Esophagus squamous epithelium (tissue), 5 donors: ENCODE results near the gene CLASRP. TPM values are rescaled to one million over a fixed set of nuclear protein-coding genes. Genes with fewer than 3 reads are reported as not detected.

Experiments used
- DNase-seq: peaks from one replicate; lab custom pipeline; 2025; lab: John Stamatoyannopoulos, UW
- H3K27ac ChIP-seq, 4 donors: fragments of 200-600 bp; sonication (generic); one replicate each; pipeline ENCODE4 v1.5.1; 2016 to 2019; ENCODE audit warnings: mild to moderate bottlenecking in 1 of 4
- H3K27me3 ChIP-seq, 4 donors: fragments of 200-600 bp; sonication (generic); 1 replicate in 3 of 4; 2 replicates in 1 of 4; pipeline versions ENCODE4 v1.5.1 to v1.6.0; 2017 to 2021; ENCODE audit warnings: antibody characterized with exemption in 1 of 4
- H3K36me3 ChIP-seq, 3 donors: fragments of 200-600 bp; sonication (generic); one replicate each; pipeline ENCODE4 v1.5.1; 2016 to 2019
- H3K4me1 ChIP-seq, 3 donors: fragments of 200-600 bp; sonication (generic); one replicate each; pipeline ENCODE4 v1.5.1; 2017 to 2019
- H3K4me3 ChIP-seq, 4 donors: fragments of 200-600 bp; sonication (generic); 1 replicate in 3 of 4; 2 replicates in 1 of 4; pipeline ENCODE4 v1.5.1; 2016 to 2019; ENCODE audit warnings: mild to moderate bottlenecking in 2 of 4, moderate library complexity in 1 of 4
- H3K9me3 ChIP-seq, 3 donors: fragments of 200-600 bp; sonication (generic); one replicate each; pipeline ENCODE4 v1.5.1; 2016 to 2019
- POLR2A ChIP-seq, 4 donors: fragments of 450-650 bp; IDR thresholded peaks; one replicate each; pipeline ENCODE4 v1.6.1; 2017; ENCODE audit warnings: antibody characterized with exemption in 4 of 4, mild to moderate bottlenecking in 4 of 4, moderate library complexity in 3 of 4
- WGBS, 2 donors: methylation state at CpG; one replicate each; pipeline ENCODE4 v1.1.5; 2018; 5-methylcytosine and 5-hydroxymethylcytosine counted together
- intact Hi-C: fragments of 100-400 bp; cut with DNase I; formaldehyde crosslinking; loops from one replicate; pipeline ENCODE4 v1.15.0; 2022
- total RNA-seq, 4 donors: library from RNA; depleted of rRNA; stranded (reverse); fragments of >200 nt; gene quantifications; one replicate each; pipeline ENCODE4 v1.1.0, GENCODE V29; 2016
- TF ChIP-seq, protein P1 (sequence below), 6 experiments: fragments of 450-650 bp in 4 of 6; fragments of 200-600 bp in 2 of 6; sonication (generic) in 2 of 6; IDR thresholded peaks; one replicate each; pipeline ENCODE4 v1.5.1; 2016 to 2019; ENCODE audit warnings: antibody characterized with exemption in 6 of 6, mild to moderate bottlenecking in 4 of 6, moderate library complexity in 4 of 6
- donor health status: DM: yes; HTN: yes; CAD: no.

The CLASRP gene
- total RNA-seq, 4 donors from 2014 or later: 46.4 to 122 (median 64.0) TPM

DNA sequence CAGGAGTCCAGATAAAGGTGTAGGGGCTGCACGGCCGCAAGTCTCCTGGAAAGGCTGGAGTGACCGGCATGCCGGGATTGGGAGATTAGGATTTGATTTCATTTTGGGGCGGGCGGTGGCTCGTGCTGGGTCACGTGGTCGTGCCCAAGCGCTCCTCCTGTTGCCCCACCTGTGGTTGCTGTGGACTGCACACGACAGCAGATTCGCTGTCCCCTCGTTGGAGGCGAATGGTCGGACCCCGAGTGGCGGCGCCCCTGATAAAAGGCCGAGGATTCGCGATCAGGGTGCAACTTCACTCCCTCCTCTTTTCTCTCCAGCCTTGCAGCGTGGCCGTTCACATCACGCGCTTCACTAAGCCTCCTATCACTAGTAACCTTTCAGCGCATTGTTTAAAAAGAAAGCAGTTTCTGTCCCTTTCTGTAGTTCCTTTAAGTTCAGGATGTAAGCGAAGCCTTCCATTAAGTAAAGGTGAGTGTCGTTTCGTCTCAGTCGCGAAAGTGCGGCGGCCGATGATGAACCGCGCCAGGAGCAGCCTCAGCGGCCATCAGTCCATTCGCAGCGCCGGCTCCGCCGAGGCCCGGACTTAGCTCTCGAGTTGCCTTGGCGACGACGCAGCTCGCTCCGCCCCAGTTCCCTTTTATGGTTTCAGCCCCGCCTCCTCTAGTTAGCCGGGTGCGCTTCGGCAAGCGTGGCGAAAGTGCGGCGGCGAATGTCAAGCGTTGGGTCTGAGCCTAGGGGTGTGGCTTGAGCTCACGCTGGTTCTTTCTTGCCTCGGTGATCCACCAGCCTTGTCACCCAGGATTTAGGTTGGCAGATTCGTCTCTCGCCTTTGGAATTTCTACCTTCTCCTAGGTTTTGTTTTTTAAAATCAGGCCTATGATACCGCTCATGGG lies 52.4 kb downstream of the CLASRP start:
- no peaks in the 10 kb centered on the region for H3K27me3 ChIP-seq
- WGBS, 2 donors: 27 to 28% methylated on average over 33 of the region's 64 CpGs
- intact Hi-C loops: no loop called here
- H3K36me3 ChIP-seq: peaks cover 0 to 44% (median 9%) of the 10 kb centered on the region in 3 donors
- peak in 1 of 4 donors; percentile 33 for TF ChIP-seq POLR2A (IDR thresholded peaks at IDR 0.05)
- TF ChIP-seq, protein P1, sequence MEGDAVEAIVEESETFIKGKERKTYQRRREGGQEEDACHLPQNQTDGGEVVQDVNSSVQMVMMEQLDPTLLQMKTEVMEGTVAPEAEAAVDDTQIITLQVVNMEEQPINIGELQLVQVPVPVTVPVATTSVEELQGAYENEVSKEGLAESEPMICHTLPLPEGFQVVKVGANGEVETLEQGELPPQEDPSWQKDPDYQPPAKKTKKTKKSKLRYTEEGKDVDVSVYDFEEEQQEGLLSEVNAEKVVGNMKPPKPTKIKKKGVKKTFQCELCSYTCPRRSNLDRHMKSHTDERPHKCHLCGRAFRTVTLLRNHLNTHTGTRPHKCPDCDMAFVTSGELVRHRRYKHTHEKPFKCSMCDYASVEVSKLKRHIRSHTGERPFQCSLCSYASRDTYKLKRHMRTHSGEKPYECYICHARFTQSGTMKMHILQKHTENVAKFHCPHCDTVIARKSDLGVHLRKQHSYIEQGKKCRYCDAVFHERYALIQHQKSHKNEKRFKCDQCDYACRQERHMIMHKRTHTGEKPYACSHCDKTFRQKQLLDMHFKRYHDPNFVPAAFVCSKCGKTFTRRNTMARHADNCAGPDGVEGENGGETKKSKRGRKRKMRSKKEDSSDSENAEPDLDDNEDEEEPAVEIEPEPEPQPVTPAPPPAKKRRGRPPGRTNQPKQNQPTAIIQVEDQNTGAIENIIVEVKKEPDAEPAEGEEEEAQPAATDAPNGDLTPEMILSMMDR (IDR thresholded peaks at IDR 0.05): no peak
- DNase-seq: peak; percentile 76
- peak overlapping the region; percentile 86 to 95 (median 92) for H3K27ac ChIP-seq
- H3K4me1 ChIP-seq: peaks cover 19 to 63% (median 35%) of the 10 kb centered on the region in 3 donors
- H3K4me3 ChIP-seq: peak overlapping the region; percentile 67 to 97 (median 75)
- H3K9me3 ChIP-seq: no peaks in the 10 kb centered on the region

- peak within 1 kb of the TSS; percentile 86 to 95 (median 92) for H3K27ac ChIP-seq
- 0% methylated on average over 26 to 33 of the region's 103 CpGs for WGBS, 2 donors
- intact Hi-C loops: no loop called here
- TF ChIP-seq, protein P1 (IDR thresholded peaks at IDR 0.05): peak in 4 of 6 experiments; percentile 27 to 55 (median 46)
- peak in 2 of 4 donors; percentile 34 to 42 for TF ChIP-seq POLR2A (IDR thresholded peaks at IDR 0.05)
- DNase-seq: peak; percentile 70
- H3K4me1 ChIP-seq: peaks cover 33 to 79% (median 52%) of the 10 kb centered on the region in 3 donors
- peak within 1 kb of the TSS; percentile 67 to 97 (median 75) for H3K4me3 ChIP-seq
- H3K36me3 ChIP-seq: peaks cover 0 to 28% (median 9%) of the 10 kb centered on the region in 3 donors
- no peaks in the 10 kb centered on the region for H3K9me3 ChIP-seq
- no peaks in the 10 kb centered on the region for H3K27me3 ChIP-seq
Observed at GRCh38 chr19:45092747-45093678, 54.2 kb downstream of the CLASRP start, which contains the start of gene PPP1R37. PPP1R37 (plus strand) TSS chr19:45093179; CDS start chr19:45093326, 147 bp downstream.

DNA sequence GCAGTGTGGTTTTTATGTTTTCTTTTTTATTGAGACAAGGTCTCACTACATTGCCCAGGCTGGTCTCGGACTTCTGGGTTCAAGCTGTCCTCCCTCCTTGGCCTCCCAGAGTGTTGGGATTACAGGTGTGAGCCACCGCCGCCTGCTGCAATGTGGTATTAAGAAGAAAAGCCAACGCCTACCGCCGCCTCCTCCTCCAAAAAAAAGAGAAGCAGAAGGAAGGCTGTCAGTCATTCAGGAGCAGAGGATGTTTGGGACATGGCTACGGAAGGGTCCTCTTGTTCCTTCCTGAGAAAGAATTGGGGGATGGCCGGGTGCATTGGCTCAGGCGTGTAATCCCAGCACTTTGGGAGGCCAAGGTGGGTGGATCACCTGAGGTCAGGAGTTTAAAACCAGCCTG lies 55.3 kb downstream of the CLASRP start:
- peaks cover 43 to 83% (median 63%) of the 10 kb centered on the region in 3 donors for H3K4me1 ChIP-seq
- TF ChIP-seq POLR2A (IDR thresholded peaks at IDR 0.05): no peak
- WGBS, 2 donors: 46 to 51% methylated on average over 9 of the region's 9 CpGs
- peak overlapping the region; percentile 67 to 97 (median 75) for H3K4me3 ChIP-seq
- H3K36me3 ChIP-seq: peaks cover 0 to 17% (median 6%) of the 10 kb centered on the region in 3 donors
- intact Hi-C loops: no loop called here
- H3K9me3 ChIP-seq: no peaks in the 10 kb centered on the region
- DNase-seq: no peak
- no peaks in the 10 kb centered on the region for H3K27me3 ChIP-seq
- peak overlapping the region in 3 of 4 donors; percentile 86 to 95 (median 91) for H3K27ac ChIP-seq

GRCh38 chr19:45094707-45095106 lies 55.9 kb downstream of the CLASRP start:
- no peak overlapping the region for H3K27ac ChIP-seq
- DNase-seq: no peak
- H3K27me3 ChIP-seq: no peaks in the 10 kb centered on the region
- H3K4me3 ChIP-seq: peak overlapping the region in 1 of 4 donors; percentile 76
- TF ChIP-seq, protein P1 (IDR thresholded peaks at IDR 0.05): no peak
- no peak for TF ChIP-seq POLR2A (IDR thresholded peaks at IDR 0.05)
- WGBS, 2 donors: 62 to 88% methylated on average over 3 to 5 of the region's 5 CpGs
- H3K9me3 ChIP-seq: no peaks in the 10 kb centered on the region
- peaks cover 0 to 13% (median 6%) of the 10 kb centered on the region in 3 donors for H3K36me3 ChIP-seq
- intact Hi-C loops: no loop called here
- H3K4me1 ChIP-seq: peaks cover 49 to 89% (median 69%) of the 10 kb centered on the region in 3 donors
